ENCODE data around the gene IFI6.

DNA sequence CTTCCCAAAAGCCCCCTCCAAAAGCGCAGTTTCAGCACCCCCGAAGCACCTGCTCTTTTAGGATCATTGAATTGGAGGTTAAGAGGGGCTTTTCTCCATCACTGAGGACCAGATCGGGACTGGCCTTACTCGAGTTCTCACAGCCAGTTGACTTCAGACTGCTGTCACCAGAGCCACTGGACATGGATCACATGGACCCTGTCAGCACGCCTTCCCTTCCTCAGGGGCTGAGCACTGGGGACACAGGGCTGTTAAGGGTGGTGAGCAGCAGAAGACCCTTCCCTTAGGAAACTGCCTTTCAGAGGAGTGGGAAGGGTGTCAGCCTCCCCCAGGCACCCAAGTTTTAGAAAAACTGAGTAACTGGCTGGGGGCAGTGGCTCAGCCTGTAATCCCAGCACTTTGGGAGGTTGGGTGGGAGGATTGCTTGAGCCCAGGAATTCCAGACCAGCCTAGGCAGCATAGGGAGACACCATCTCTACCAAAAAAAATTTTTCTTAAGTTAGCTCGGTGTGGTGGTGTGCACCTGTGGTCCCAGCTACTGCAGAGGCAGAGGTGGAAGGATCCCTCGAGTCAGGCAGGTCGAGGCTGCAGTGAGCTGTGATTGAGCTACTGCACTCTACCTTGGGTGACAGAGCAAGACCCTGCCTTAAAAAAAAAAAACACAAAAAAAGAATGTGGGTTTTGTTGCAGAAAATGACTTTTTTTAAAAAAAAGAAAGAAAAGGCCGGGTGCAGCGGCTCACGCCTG lies 36.4 kb downstream of the IFI6 start:
- TF ChIP-seq YY1 (IDR thresholded peaks at IDR 0.05; ENCODE audit: insufficient read depth, insufficient read length) = no peak
- TF ChIP-seq ZNF274 (IDR thresholded peaks at IDR 0.05; ENCODE audit: low read depth, low read length) = no peak
- no peak for TF ChIP-seq SUZ12 (IDR thresholded peaks at IDR 0.05; ENCODE audit: extremely low read depth, insufficient read depth, insufficient read length)

All from NT2/D1 (cell line).